Measurements from ENCODE around the gene SCN1B.
A peak's percentile ranks its signal among the peaks of the same experiment; 100 is the strongest.
"Not testable (repeated sequence)": the region's sequence is repeated elsewhere in the genome, so short reads cannot be mapped to it uniquely, and the experiment has no call there.

Gene SCN1B

DNA sequence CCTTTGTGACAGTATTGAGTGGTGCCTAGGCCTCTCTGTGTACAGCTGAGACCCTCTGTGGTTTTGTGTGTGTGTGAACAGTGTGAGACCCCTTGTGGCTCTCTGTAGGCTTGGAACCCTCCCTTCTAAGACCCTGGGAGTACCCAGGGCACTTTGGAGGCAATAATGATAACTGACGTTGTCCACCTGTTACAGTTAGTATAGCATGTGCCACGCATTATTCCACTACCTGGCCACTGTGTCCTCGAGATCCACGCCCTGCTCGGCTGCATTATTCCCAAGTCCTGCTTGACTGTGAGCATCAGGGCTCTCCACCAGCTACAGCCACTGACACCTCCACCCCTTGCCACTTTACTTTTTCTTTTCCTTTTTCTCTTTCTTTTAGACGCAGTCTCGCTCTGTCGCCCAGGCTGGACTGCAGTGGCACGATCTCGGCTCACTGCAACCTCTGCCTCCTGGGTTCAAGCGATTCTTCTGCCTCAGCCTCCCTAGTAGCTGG lies 28.2 kb upstream of the SCN1B start:
- no peak for DNase-seq

DNA sequence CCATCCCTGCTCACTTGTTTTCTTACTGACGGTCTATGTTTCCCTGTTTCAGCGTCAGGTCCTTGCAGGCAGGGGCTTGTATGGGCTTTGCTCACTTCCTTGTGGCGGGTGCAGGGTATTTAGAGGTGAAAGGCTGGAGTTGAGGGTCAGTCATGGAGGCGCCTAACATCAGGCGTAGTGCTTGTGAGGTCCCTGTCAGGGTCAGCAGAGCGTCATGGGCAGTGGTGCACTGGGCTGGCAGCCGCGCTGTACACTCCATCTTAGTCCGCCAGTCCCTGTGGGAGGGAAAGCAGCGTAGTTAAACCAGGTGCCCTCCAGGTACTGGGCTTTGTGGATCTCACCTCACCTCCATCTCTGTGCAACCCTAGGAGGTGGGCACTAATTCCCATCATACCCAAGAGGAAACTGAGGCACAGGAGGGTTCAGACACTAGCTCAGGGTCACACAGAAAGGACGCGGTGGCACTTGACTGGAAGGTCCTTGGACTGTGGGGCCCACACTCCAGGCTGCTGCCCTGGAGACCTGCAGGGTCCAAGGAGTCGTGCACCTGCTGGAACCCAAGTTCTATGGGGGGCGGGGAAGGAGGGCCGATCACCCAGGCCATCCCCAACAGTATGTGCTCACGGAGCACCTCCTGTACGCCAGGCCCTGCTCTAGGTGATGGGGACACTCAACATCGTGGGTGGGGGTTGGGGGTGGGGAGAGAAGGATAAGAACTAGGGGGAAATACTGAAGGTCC lies 25.6 kb upstream of the SCN1B start:
- DNase-seq: no peak

DNA sequence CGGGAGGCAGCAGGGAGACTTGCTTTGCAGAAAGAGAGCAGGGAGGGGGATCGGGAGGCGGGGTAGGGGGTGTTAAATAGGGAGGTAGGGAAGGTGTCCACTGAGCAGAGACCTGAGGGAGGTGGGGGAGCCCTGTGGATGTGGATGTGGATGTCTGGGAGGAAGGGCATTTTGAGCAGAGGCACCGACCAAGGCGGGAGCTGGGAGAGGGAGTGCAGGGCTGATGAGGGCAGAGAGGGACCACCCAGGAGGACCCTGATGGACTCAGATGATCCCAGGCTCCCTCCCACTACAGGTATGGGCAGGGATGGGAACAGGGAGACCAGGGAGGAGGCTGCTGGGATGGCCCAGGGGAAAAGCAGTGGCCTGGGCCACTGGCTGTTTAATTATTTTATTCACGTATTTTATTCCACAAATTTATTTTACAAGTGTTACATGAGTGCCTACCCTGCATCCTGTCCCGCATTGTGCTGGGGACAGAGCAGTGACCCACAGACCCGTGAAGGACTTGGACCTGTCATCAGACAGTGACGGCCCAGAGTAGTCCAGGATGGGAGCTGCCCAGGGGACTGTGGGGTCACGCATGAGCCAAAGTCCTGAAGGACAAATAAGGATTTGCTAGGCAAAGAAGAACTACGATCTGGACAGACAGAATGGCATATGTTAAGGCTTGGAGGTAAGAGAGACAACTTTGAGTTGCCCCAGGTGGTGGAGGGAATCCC lies 24.9 kb upstream of the SCN1B start:
- no peak for DNase-seq

DNA sequence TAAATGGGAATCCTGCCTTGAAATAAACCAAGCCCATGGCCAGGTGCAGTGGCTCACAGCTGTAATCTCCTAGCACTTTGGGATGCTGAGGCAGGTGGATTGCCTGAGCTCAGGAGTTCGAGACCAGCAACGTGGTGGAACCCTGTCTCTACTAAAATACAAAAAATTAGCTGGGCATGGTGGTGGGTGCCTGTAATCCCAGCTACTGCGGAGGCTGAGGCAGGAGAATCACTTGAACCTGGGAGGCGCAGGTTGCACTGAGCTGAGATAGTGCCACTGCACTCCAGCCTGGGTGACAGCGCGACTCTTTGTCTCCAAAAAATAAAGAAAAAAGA lies 24.3 kb upstream of the SCN1B start:
- DNase-seq: not testable (repeated sequence)

DNA sequence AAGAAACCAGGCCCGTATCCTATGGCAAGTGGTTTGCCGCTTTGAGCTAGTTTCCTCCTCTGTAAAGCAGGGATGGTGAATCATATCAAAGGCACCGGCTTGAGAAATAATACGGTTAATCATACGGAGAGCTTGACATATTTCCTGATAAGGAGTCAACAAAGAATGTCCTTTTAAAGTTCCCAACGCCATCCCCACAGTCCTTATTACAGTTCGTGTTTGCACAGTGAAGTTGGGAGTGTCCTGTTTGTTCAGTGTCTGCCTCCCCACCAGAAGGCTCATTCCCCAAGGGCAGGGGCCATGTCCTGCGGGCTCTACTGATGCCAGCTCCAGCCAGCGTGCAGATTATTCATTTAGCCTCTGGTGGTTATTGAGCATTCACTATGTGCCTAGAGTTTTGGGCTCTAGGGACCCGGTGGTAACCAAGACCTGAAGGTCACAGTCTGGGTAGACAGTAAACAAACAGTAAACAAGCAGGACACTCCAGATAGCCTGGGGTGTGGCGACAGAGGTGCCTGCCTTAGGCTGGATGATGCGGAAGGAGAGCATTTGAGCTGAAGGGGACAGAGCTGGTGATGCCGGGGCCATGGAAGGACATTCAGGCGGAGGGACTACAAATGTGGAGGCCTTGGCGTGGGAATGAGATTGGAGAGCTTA lies 23.8 kb upstream of the SCN1B start:
- DNase-seq: no peak

DNA sequence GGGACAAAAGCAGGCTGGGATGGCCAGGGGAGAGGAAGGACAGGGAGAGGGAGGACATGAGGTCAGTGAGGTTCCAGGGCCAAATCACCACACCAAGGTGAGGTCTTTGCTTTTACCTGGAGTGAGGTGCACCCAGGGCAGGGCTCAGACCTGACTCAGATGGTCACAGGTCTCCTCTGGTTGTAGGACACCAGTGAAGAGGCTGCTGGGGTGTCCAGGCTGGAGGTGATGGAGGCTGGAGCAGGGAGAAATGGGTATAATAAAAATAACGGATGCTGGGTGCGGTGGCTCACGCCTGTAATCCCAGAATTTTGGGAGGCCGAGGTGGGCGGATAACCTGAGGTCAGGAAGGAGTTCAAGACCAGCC lies 23.3 kb upstream of the SCN1B start:
- DNase-seq: no peak

DNA sequence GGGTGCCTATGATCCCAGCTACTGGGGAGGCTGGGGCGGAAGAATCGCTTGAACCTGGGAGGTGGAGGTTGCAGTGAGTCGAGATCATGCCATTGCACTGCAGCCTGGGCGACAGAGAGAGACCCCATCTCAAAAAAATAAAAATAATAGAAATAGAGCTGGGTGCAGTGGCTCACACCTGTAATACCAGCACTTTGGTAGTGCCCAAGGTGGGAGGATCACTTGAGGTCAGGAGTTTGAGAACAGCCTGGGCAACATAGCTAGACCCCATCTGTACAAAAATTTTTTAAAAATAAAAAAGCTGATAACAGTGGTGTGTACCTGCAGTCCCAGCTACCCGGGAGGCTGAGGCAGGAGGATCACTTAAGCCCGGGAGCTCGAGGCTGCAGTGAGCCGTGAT lies 22.8 kb upstream of the SCN1B start:
- DNase-seq: not testable (repeated sequence)

GRCh38 chr19:35008891-35009341 lies 21.4 kb upstream of the SCN1B start:
- no peak for DNase-seq

GRCh38 chr19:35009424-35010415 lies 20.6 kb upstream of the SCN1B start:
- DNase-seq: no peak

DNA sequence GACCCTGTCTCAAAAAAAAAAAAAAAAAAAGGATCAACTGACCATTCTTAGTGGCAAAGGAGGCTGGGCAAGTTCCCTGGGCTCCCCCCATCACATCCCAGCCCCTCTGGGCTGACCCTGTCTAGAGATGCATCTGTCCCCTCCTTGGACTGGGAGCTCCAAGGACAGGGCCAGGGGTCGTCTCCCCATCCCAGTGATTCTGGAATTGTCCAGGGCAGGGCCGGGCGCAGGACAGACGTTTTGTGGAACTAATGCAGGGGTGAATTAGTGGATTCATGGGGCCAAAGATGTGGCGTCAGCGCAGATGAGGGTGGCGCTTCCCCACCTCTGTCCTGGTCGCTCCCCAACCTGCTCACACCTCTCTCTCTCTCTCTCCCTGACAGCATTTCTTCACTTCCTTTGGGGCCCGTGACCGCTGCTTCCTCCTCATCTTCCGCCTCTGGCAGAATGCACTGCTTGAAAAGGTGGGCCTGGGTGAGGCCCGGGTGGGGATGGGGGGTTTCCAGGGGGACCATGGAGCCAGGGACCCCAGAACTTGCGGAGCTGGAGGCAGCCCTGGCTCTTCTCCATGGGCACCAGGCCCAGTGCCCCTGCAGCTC lies 19.1 kb upstream of the SCN1B start:
- DNase-seq: no peak

DNA sequence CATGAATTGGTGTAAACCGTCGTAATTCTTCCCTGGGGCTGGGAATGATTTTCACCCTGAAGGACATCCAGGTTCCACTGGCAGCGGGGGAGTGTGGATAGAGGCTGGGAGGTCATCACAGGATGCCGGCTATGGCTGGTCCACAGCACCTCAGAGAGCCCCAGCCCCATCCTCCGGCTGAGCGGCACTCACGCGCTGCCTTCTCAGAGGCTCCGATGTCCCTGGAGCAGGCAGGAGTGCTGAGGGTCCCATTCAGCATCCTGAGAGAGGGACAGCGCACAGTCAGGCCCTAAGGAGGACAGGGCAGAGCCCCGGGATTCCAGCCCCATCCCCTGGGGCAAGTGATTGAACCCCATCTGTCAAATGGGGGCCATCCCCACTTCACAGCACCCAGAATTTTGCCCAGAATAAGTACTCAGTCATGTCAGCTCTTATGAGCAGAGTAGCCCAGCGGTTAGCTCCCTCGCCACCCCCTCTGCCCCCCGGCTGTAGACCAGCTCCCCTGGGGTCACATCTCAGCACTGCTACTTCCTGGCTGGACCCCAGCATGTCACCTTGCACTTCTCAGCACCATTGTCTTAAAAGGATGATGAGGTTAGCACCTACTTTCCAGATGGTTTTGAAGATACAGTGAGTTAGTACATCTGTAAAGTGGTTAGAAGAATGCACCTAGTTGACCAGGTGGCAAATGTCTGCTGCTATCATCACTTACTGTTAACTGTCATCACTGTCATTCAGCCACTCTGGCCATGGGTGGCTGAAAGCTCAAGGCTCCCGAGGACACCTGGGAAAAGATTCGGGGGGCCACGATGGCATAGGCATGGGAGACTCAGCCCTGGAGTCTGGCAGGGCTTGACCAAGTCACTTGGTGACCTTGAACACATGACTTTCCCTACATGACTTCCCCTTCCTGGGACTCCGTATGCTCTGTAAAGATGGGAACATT lies 18.3 kb upstream of the SCN1B start:
- no peak for DNase-seq

DNA sequence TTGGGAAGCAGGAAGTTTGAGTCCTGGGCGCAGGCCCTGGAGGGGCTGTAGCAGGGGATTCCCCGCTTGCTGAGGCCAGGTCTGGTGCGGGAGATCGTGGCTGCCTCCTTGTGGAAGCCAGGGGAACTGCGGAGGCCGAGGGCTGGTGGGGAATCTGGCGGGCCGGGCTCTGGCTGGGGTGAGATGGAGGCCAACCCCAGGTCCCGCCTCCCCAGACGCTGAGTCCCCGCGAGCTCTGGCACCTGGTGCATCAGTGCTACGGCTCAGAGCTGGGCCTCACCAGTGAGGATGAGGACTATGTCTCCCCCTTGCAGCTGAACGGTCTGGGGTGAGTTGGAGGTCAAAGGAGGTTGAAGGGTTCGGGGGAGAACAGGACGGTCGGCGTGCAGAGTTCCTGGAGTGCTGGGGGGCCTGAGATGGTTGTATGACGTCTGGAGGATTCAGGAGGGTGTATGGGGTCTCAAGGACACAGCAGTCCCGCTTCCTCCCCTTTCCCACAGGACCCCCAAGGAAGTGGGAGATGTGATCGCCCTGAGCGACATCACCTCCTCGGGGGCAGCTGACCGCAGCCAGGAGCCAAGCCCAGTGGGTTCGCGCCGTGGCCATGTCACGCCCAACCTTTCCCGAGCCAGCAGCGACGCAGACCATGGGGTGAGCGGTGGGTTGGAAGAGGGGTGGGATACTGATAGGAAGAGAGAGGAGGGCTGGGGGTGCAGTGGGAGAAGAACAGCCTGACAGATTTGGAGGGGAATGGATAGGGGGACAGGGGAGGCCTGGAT lies 17.0 kb upstream of the SCN1B start:
- peak; percentile 16 for DNase-seq

GRCh38 chr19:35013820-35014754 lies 16.2 kb upstream of the SCN1B start:
- no peak for DNase-seq

DNA sequence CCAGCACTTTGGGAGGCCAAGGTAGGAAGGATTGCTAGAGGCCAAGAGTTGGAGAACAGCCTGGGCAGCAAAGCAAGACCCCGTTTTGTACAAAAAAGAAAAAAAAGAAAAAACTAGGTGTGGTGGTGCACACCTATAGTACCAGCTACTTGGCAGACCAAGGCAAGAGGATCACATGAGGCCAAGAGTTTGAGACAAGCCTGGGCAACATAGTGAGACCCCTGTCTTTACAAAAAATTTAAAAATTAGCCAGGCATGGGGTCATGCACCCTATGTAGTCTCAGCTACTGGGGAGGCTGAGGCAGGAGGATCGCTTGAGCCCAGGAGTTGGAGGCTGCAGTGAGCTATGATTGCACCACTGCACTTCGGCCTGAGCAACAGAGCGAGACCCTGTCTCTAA lies 15.5 kb upstream of the SCN1B start:
- not testable (repeated sequence) for DNase-seq

GRCh38 chr19:35015270-35015953 lies 14.9 kb upstream of the SCN1B start:
- no peak for DNase-seq

- no peak for DNase-seq
Measured at GRCh38 chr19:35015954-35016351, 14.3 kb upstream of the SCN1B start.

GRCh38 chr19:35017507-35017906 lies 12.8 kb upstream of the SCN1B start:
- no peak for DNase-seq

- no peak for DNase-seq
Measured at GRCh38 chr19:35018379-35018778, 11.9 kb upstream of the SCN1B start.

Measured in SHP77 treated with DMSO at 0.1 percent for 48 hours (cell line).